Stimulated activated CD8-positive, alpha-beta memory T cell treated with anti-CD3 and anti-CD28 coated beads, Interleukin-4, amount 100 ng/mL, for 4 hours (primary cell): ENCODE measurements around the gene CSNK1D.

Experiments
- DNase-seq, 2 donors: peaks; one replicate each; pipeline ENCODE4 v3.0.0-alpha.2; 2020; ENCODE audit warnings: low read depth in 2 of 2, low spot score in 1 of 2

Gene CSNK1D

GRCh38 chr17:82273327-82274133, at the start of gene CSNK1D:
Gene CSNK1D (minus strand): TSS chr17:82273700. CDS start chr17:82273381, 319 bp downstream.
- DNase-seq = peak; percentile 77 to 84

- no peak for DNase-seq
These were observed 49.3 kb upstream of the CSNK1D start for GRCh38 chr17:82322526-82323453.

GRCh38 chr17:82321947-82322466, 48.5 kb upstream of the CSNK1D start:
- DNase-seq = no peak

GRCh38 chr17:82320956-82321927, 47.7 kb upstream of the CSNK1D start:
- peak; percentile 71 to 76 for DNase-seq

- DNase-seq = no peak
These were observed 46.8 kb upstream of the CSNK1D start for GRCh38 chr17:82320140-82320840.

- DNase-seq = no peak
These were observed 46.1 kb upstream of the CSNK1D start for GRCh38 chr17:82319619-82320062.

- no peak for DNase-seq
These were observed 45.5 kb upstream of the CSNK1D start for GRCh38 chr17:82318772-82319606.

- DNase-seq = no peak
These were observed 44.6 kb upstream of the CSNK1D start for GRCh38 chr17:82318169-82318498.

- DNase-seq = peak in 1 of 2 donors; percentile 66
These were observed 44.1 kb upstream of the CSNK1D start, which contains the start of gene CD7 for GRCh38 chr17:82317394-82318168. Gene CD7 (minus strand): TSS chr17:82317608. CDS start chr17:82317495, 113 bp downstream.

GRCh38 chr17:82316651-82317393, 43.3 kb upstream of the CSNK1D start:
- no peak for DNase-seq

- no peak for DNase-seq
These were observed 42.3 kb upstream of the CSNK1D start for GRCh38 chr17:82315703-82316358.

- DNase-seq = no peak
These were observed 41.5 kb upstream of the CSNK1D start for GRCh38 chr17:82314727-82315605.

GRCh38 chr17:82314012-82314726, 40.7 kb upstream of the CSNK1D start:
- DNase-seq = no peak

- DNase-seq = no peak
These were observed 39.9 kb upstream of the CSNK1D start for GRCh38 chr17:82313195-82314011.
